H9 (cell line): ENCODE results near the gene KAZN. TPM values are rescaled to one million over a fixed set of nuclear protein-coding genes. Genes with fewer than 3 reads are reported as not detected.

Experiments
- DNase-seq: peaks from one replicate; pipeline ENCODE4 v3.0.0-alpha.2; 2017
- H2AFZ ChIP-seq: one replicate; pipeline ENCODE4 v1.6.1; 2013; ENCODE audit warnings: mild to moderate bottlenecking, low read length, control low read depth, moderate library complexity
- H2AK5ac ChIP-seq: 2 replicates; pipeline ENCODE4 v1.6.1; 2013; ENCODE audit warnings: low read length, control low read depth, mixed read lengths; ENCODE audit not compliant: insufficient read length
- H2BK120ac ChIP-seq: one replicate; pipeline ENCODE4 v1.6.1; 2013; ENCODE audit warnings: low read depth, mild to moderate bottlenecking, low read length, control low read depth, inconsistent platforms; ENCODE audit not compliant: poor library complexity, severe bottlenecking
- H2BK12ac ChIP-seq: 2 replicates; pipeline ENCODE4 v1.6.1; 2013; ENCODE audit warnings: low read length, control low read depth, mixed read lengths, low read depth; ENCODE audit not compliant: insufficient read length
- H2BK15ac ChIP-seq: 2 replicates; pipeline ENCODE4 v1.6.1; 2013; ENCODE audit warnings: low read depth, low read length, control low read depth
- H2BK20ac ChIP-seq: one replicate; pipeline ENCODE4 v1.6.1; 2013; ENCODE audit warnings: low read depth, mild to moderate bottlenecking, low read length, control low read depth, inconsistent platforms; ENCODE audit not compliant: poor library complexity, severe bottlenecking
- H2BK5ac ChIP-seq: 2 replicates; pipeline ENCODE4 v1.6.1; 2013; ENCODE audit warnings: low read length, control low read depth, mixed read lengths; ENCODE audit not compliant: insufficient read length
- H3K14ac ChIP-seq: 2 replicates; pipeline ENCODE4 v1.6.1; 2013; ENCODE audit warnings: low read length, control low read depth; ENCODE audit not compliant: insufficient read depth
- H3K18ac ChIP-seq: 2 replicates; pipeline ENCODE4 v1.6.1; 2013; ENCODE audit warnings: low read depth, mild to moderate bottlenecking, mixed read lengths, low read length, control low read depth; ENCODE audit not compliant: insufficient read length
- H3K23ac ChIP-seq: 2 replicates; pipeline ENCODE4 v1.6.1; 2013; ENCODE audit warnings: low read length, control low read depth, mixed read lengths, low read depth; ENCODE audit not compliant: insufficient read length
- H3K23me2 ChIP-seq: 2 replicates; pipeline ENCODE4 v1.6.1; 2013; ENCODE audit warnings: low read depth, mild to moderate bottlenecking, mixed read lengths, low read length, control low read depth; ENCODE audit not compliant: insufficient read length, poor library complexity, severe bottlenecking
- H3K27ac ChIP-seq: 2 replicates; pipeline ENCODE4 v1.5.1; 2013; ENCODE audit warnings: low read length, control low read depth, mixed read lengths, low read depth; ENCODE audit not compliant: insufficient read length
- H3K27me3 ChIP-seq: 2 replicates; pipeline ENCODE4 v1.6.1; 2013; ENCODE audit warnings: low read length, control low read depth, inconsistent platforms; ENCODE audit not compliant: insufficient read depth
- H3K4ac ChIP-seq: 2 replicates; pipeline ENCODE4 v1.6.1; 2013; ENCODE audit warnings: low read depth, mild to moderate bottlenecking, control low read depth, inconsistent platforms, low read length, moderate library complexity
- H3K4me1 ChIP-seq: 2 replicates; pipeline ENCODE4 v1.6.1; 2013; ENCODE audit warnings: low read length, control low read depth, inconsistent platforms; ENCODE audit not compliant: insufficient read depth
- H3K4me2 ChIP-seq: 2 replicates; pipeline ENCODE4 v1.6.1; 2013; ENCODE audit warnings: low read length, control low read depth, mixed read lengths; ENCODE audit not compliant: insufficient read length, insufficient read depth
- H3K56ac ChIP-seq: 2 replicates; pipeline ENCODE4 v1.6.1; 2013; ENCODE audit warnings: low read depth, mild to moderate bottlenecking, mixed read lengths, low read length, control low read depth; ENCODE audit not compliant: insufficient read length
- H3K79me1 ChIP-seq: 2 replicates; pipeline ENCODE4 v1.6.1; 2013; ENCODE audit warnings: low read depth, mild to moderate bottlenecking, moderate library complexity, low read length, control low read depth, inconsistent platforms; ENCODE audit not compliant: insufficient read depth, poor library complexity, severe bottlenecking
- H3K79me2 ChIP-seq: 2 replicates; pipeline ENCODE4 v1.6.1; 2013; ENCODE audit warnings: low read length, control low read depth, inconsistent platforms; ENCODE audit not compliant: insufficient read depth
- H3K9ac ChIP-seq: 2 replicates; pipeline ENCODE4 v1.6.1; 2013; ENCODE audit warnings: low read length, control low read depth, mixed read lengths; ENCODE audit not compliant: insufficient read length; ENCODE audit errors: extremely low read depth
- H3K9me3 ChIP-seq: one replicate; pipeline ENCODE4 v1.6.1; 2013; ENCODE audit warnings: low read depth, low read length, inconsistent platforms; ENCODE audit not compliant: control insufficient read depth
- H3T11ph ChIP-seq: one replicate; pipeline ENCODE4 v1.6.1; 2013; ENCODE audit warnings: mild to moderate bottlenecking, low read length, control low read depth, inconsistent platforms
- H4K20me1 ChIP-seq: one replicate; pipeline ENCODE4 v1.6.1; 2013; ENCODE audit not compliant: control insufficient read depth, insufficient read length, insufficient read depth
- H4K5ac ChIP-seq: 2 replicates; pipeline ENCODE4 v1.6.1; 2013; ENCODE audit warnings: low read depth, mild to moderate bottlenecking, mixed read lengths, low read length, control low read depth; ENCODE audit not compliant: insufficient read length
- H4K8ac ChIP-seq: replicated peaks from 2 replicates; pipeline ENCODE4 v1.6.1; 2013; ENCODE audit warnings: low read length, control low read depth, mixed read lengths, low read depth; ENCODE audit not compliant: insufficient read length
- H4K91ac ChIP-seq: 2 replicates; pipeline ENCODE4 v1.6.1; 2013; ENCODE audit warnings: low read depth, mild to moderate bottlenecking, moderate library complexity, mixed read lengths, low read length, control low read depth; ENCODE audit not compliant: insufficient read length
- H3K27ac Mint-ChIP-seq, 3 experiments: 2 replicates in 2 of 3; 3 replicates in 1 of 3; pipeline ENCODE4 v1.8.0; 2020 to 2021; ENCODE audit warnings: mixed read lengths in 3 of 3, mild to moderate bottlenecking in 1 of 3, moderate library complexity in 1 of 3
- H3K27me3 Mint-ChIP-seq: 2 replicates; pipeline ENCODE4 v1.8.0; 2021; ENCODE audit warnings: low read depth, mild to moderate bottlenecking, moderate library complexity, mixed read lengths
- H3K36me3 Mint-ChIP-seq, 3 experiments: 2 replicates in 2 of 3; 3 replicates in 1 of 3; pipeline ENCODE4 v1.8.0; 2020 to 2021; ENCODE audit warnings: low read depth in 3 of 3, mixed read lengths in 3 of 3; ENCODE audit not compliant: insufficient read depth in 1 of 3
- H3K4me1 Mint-ChIP-seq, 2 experiments: 2 replicates each; pipeline ENCODE4 v1.8.0; 2020; ENCODE audit warnings: mixed read lengths in 2 of 2
- H3K4me3 Mint-ChIP-seq, 2 experiments: 2 replicates in 1 of 2; 3 replicates in 1 of 2; pipeline ENCODE4 v1.8.0; 2020 to 2021; ENCODE audit warnings: mild to moderate bottlenecking in 2 of 2, mixed read lengths in 2 of 2, moderate library complexity in 1 of 2
- H3K9me3 Mint-ChIP-seq, 2 experiments: 2 replicates in 1 of 2; 3 replicates in 1 of 2; pipeline ENCODE4 v1.8.0; 2020; ENCODE audit warnings: mild to moderate bottlenecking in 2 of 2, mixed read lengths in 2 of 2, moderate library complexity in 1 of 2
- WGBS: extraction: QIAGEN DNeasy Blood & Tissue Kit; methylation state at CpG from one replicate; pipeline ENCODE4 v1.1.7; 2013; ENCODE audit warnings: missing lambda C conversion rate, low lambda C conversion rate, mixed read lengths; ENCODE audit not compliant: insufficient read length; ENCODE audit errors: extremely low coverage; 5-methylcytosine and 5-hydroxymethylcytosine counted together
- total RNA-seq: library from RNA; stranded (reverse); gene quantifications from 2 replicates; pipeline ENCODE4 v1.2.1, GENCODE V29; 2021
- TF ChIP-seq, protein P1 (sequence below): fragments of 200-600 bp; sonication (generic); conservative IDR thresholded peaks from 3 replicates; pipeline ENCODE4 v1.8.0; 2021; ENCODE audit warnings: antibody characterized with exemption, mild to moderate bottlenecking

Gene KAZN
- total RNA-seq, 1 experiment from 2014 or later = 7.6 TPM

GRCh38 chr1:14742181-14742980 lies 143.9 kb downstream of the KAZN start:
- Histone ChIP-seq H3K23me2 (no peaks in the 10 kb centered on the region), H3K4me2 (no peak overlapping the region), H4K91ac (no peak overlapping the region), H3K4me1 (peaks cover 28% of the 10 kb centered on the region; the same call in 1 of the 2 replicates), H3K27me3 (no peaks in the 10 kb centered on the region; the same call in 1 of the 2 replicates), H2BK12ac (no peak overlapping the region), H3K79me1 (peaks cover 3% of the 10 kb centered on the region), H3K27ac (peak overlapping the region; percentile 46), H3K9me3 (no peaks in the 10 kb centered on the region), H2BK15ac (no peak overlapping the region), H4K20me1 (no peaks in the 10 kb centered on the region), H4K5ac (peak overlapping the region; percentile 22), H3K23ac (no peak overlapping the region), H2AFZ (no peak overlapping the region), H3K9ac (no peak overlapping the region), H3K4ac (no peak overlapping the region), H3K14ac (0 out of 2 replicates have a peak overlapping the region, but pooled peaks have one; percentile 2), H2BK120ac (no peak overlapping the region), H4K8ac (no peak overlapping the region), H2BK20ac (no peak overlapping the region), H3K79me2 (no peaks in the 10 kb centered on the region), H3K56ac (no peak overlapping the region), H2BK5ac (no peak overlapping the region), H3K18ac (peak overlapping the region; percentile 61), H2AK5ac (no peak overlapping the region), H3T11ph (no peak overlapping the region)
- WGBS = no CpG with 5 or more reads among the region's 9 CpGs
- H3K36me3 Mint-ChIP-seq = no peaks in the 10 kb centered on the region
- H3K9me3 Mint-ChIP-seq = no peaks in the 10 kb centered on the region
- no peak overlapping the region for H3K4me3 Mint-ChIP-seq
- TF ChIP-seq, protein P1, sequence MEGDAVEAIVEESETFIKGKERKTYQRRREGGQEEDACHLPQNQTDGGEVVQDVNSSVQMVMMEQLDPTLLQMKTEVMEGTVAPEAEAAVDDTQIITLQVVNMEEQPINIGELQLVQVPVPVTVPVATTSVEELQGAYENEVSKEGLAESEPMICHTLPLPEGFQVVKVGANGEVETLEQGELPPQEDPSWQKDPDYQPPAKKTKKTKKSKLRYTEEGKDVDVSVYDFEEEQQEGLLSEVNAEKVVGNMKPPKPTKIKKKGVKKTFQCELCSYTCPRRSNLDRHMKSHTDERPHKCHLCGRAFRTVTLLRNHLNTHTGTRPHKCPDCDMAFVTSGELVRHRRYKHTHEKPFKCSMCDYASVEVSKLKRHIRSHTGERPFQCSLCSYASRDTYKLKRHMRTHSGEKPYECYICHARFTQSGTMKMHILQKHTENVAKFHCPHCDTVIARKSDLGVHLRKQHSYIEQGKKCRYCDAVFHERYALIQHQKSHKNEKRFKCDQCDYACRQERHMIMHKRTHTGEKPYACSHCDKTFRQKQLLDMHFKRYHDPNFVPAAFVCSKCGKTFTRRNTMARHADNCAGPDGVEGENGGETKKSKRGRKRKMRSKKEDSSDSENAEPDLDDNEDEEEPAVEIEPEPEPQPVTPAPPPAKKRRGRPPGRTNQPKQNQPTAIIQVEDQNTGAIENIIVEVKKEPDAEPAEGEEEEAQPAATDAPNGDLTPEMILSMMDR = no peak
- peaks cover 30% of the 10 kb centered on the region for H3K27me3 Mint-ChIP-seq
- H3K27ac Mint-ChIP-seq = peak overlapping the region in 2 of 3 experiments; percentile 75 to 91; a peak in 6 of 7 replicates
- H3K4me1 Mint-ChIP-seq = peaks cover 53 to 57% of the 10 kb centered on the region in 2 experiments
- peak; percentile 67 for DNase-seq
